G401 (cell line): Measurements from ENCODE around the gene PLCB4. TPM values are rescaled to one million over a fixed set of nuclear protein-coding genes. Genes with fewer than 3 reads are reported as not detected.

Source experiments
- DNase-seq: peaks from one replicate; pipeline ENCODE4 v3.0.0-alpha.2; 2015; ENCODE audit warnings: low spot score
- in situ Hi-C: cut with HindIII; loops from 2 replicates; pipeline ENCODE4 v1.10.0; 2016; ENCODE audit warnings: low sequenced_read_pairs, mixed read lengths
- total RNA-seq: library from RNA; depleted of rRNA; stranded (reverse); fragments of >200 nt; shearing (Covaris generic); gene quantifications from 2 replicates; pipeline ENCODE4 v1.2.3, GENCODE V29; 2014

The PLCB4 gene
- total RNA-seq, 1 experiment from 2014 or later = 2.4 TPM

GRCh38 chr20:9329355-9330101 lies 260.6 kb downstream of the PLCB4 start:
- no peak for DNase-seq
- in situ Hi-C loops = no loop called here

GRCh38 chr20:9330151-9330550 lies 261.3 kb downstream of the PLCB4 start:
- in situ Hi-C loops = no loop called here
- DNase-seq = no peak

GRCh38 chr20:9331707-9332435 lies 263.0 kb downstream of the PLCB4 start:
- in situ Hi-C loops = no loop called here
- no peak for DNase-seq

- in situ Hi-C loops = no loop called here
- no peak for DNase-seq
Observed at GRCh38 chr20:9332791-9333479, 264.0 kb downstream of the PLCB4 start.

GRCh38 chr20:9334866-9335265 lies 266.0 kb downstream of the PLCB4 start:
- in situ Hi-C loops = no loop called here
- no peak for DNase-seq

GRCh38 chr20:9338101-9338500 lies 269.2 kb downstream of the PLCB4 start:
- no peak for DNase-seq
- in situ Hi-C loops = no loop called here

GRCh38 chr20:9339708-9340107 lies 270.8 kb downstream of the PLCB4 start:
- in situ Hi-C loops = no loop called here

GRCh38 chr20:9342651-9343050 lies 273.8 kb downstream of the PLCB4 start:
- in situ Hi-C loops = no loop called here
- no peak for DNase-seq

More at GRCh38 chr20:9339708-9340107, 270.8 kb downstream of the PLCB4 start:
- no peak for DNase-seq

GRCh38 chr20:9344083-9344920 lies 275.4 kb downstream of the PLCB4 start:
- in situ Hi-C loops = no loop called here
- peak; percentile 72 for DNase-seq

GRCh38 chr20:9348316-9348715 lies 279.4 kb downstream of the PLCB4 start:
- in situ Hi-C loops = no loop called here
- DNase-seq = no peak

GRCh38 chr20:9348747-9349146 lies 279.9 kb downstream of the PLCB4 start:
- in situ Hi-C loops = no loop called here

GRCh38 chr20:9349249-9349648 lies 280.4 kb downstream of the PLCB4 start:
- in situ Hi-C loops = no loop called here
- no peak for DNase-seq

More at GRCh38 chr20:9348747-9349146, 279.9 kb downstream of the PLCB4 start:
- no peak for DNase-seq

- no peak for DNase-seq
- in situ Hi-C loops = no loop called here
Observed at GRCh38 chr20:9352739-9353138, 283.9 kb downstream of the PLCB4 start.

- in situ Hi-C loops = no loop called here
- DNase-seq = no peak
Observed at GRCh38 chr20:9353180-9353915, 284.5 kb downstream of the PLCB4 start.

- in situ Hi-C loops = no loop called here
- no peak for DNase-seq
Observed at GRCh38 chr20:9353916-9354276, 285.0 kb downstream of the PLCB4 start.

GRCh38 chr20:9354579-9354978 lies 285.7 kb downstream of the PLCB4 start:
- in situ Hi-C loops = no loop called here
- no peak for DNase-seq

GRCh38 chr20:9358001-9358400 lies 289.1 kb downstream of the PLCB4 start:
- DNase-seq = no peak
- in situ Hi-C loops = no loop called here

GRCh38 chr20:9359561-9360308 lies 290.8 kb downstream of the PLCB4 start:
- peak; percentile 70 for DNase-seq
- in situ Hi-C loops = no loop called here
